Osteocyte (in vitro differentiated cells): ENCODE measurements around the gene RAB25. TPM values are rescaled to one million over a fixed set of nuclear protein-coding genes. Genes with fewer than 3 reads are reported as not detected.
A peak's percentile ranks its signal among the peaks of the same experiment; 100 is the strongest.

Experiments
- DNase-seq: peaks from one replicate; pipeline ENCODE4 v3.0.0; 2021; ENCODE audit warnings: mixed read lengths; ENCODE audit not compliant: unreplicated experiment; ENCODE audit errors: extremely low spot score
- H3K27ac Mint-ChIP-seq: one replicate; pipeline ENCODE4 v1.8.0; 2021; ENCODE audit warnings: mild to moderate bottlenecking, mixed read lengths; ENCODE audit not compliant: unreplicated experiment
- H3K27me3 Mint-ChIP-seq: one replicate; pipeline ENCODE4 v1.8.0; 2021; ENCODE audit warnings: mixed read lengths; ENCODE audit not compliant: unreplicated experiment
- H3K36me3 Mint-ChIP-seq: one replicate; pipeline ENCODE4 v1.8.0; 2021; ENCODE audit warnings: mixed read lengths; ENCODE audit not compliant: unreplicated experiment
- H3K4me1 Mint-ChIP-seq: one replicate; pipeline ENCODE4 v1.8.0; 2021; ENCODE audit warnings: mixed read lengths; ENCODE audit not compliant: unreplicated experiment
- H3K4me3 Mint-ChIP-seq: one replicate; pipeline ENCODE4 v1.8.0; 2021; ENCODE audit warnings: mild to moderate bottlenecking, moderate library complexity, mixed read lengths; ENCODE audit not compliant: unreplicated experiment
- H3K9me3 Mint-ChIP-seq: one replicate; pipeline ENCODE4 v1.8.0; 2021; ENCODE audit warnings: mixed read lengths; ENCODE audit not compliant: unreplicated experiment
- total RNA-seq: library from RNA; stranded (reverse); gene quantifications from 2 replicates; pipeline ENCODE4 v1.2.1, GENCODE V29; 2021
- TF ChIP-seq, protein P1 (sequence below): fragments of 200-600 bp; sonication (generic); IDR thresholded peaks from 2 replicates; pipeline ENCODE4 v1.5.0; 2021; ENCODE audit warnings: antibody characterized with exemption, mild to moderate bottlenecking, moderate library complexity

Gene RAB25
- total RNA-seq, 1 donor from 2014 or later = not detected

DNA sequence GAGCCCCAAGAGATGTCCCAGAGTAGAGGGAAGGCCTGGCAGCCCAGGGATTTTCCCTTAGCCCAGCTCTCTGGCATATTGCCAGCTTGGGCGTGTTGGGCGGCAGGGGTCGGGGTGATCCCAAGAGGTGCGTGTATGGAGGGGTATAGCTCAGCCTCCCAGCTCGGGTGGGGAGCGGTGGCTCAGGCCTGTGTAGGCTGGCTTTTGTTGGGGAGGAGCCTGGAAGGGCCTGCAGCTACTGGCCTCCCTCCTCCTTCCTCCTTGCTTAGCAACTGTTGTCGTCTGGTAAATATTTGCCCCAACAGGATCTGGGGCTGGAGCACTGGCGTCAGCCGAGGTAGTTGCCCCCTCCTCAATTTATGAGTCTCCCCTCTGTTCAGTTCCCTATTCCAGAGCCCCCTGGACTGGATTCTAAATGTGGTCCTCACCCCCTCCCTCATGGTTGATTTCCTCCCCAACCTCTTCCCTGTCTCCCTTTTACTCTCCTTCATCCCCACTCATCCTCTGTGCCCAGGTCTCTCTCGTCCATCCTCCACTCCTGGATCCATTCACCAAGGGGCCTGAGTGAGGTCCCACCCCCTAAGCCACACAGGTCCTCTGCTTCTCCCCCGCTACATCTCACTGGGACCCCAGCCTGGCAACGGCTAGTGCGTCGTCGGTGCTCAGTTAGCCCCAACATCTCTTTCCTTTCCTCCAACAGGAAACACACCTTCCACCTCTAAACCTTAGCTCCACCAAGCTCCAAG is 43.3 kb downstream of the RAB25 start:
- DNase-seq = peak; percentile 98
- TF ChIP-seq, protein P1, sequence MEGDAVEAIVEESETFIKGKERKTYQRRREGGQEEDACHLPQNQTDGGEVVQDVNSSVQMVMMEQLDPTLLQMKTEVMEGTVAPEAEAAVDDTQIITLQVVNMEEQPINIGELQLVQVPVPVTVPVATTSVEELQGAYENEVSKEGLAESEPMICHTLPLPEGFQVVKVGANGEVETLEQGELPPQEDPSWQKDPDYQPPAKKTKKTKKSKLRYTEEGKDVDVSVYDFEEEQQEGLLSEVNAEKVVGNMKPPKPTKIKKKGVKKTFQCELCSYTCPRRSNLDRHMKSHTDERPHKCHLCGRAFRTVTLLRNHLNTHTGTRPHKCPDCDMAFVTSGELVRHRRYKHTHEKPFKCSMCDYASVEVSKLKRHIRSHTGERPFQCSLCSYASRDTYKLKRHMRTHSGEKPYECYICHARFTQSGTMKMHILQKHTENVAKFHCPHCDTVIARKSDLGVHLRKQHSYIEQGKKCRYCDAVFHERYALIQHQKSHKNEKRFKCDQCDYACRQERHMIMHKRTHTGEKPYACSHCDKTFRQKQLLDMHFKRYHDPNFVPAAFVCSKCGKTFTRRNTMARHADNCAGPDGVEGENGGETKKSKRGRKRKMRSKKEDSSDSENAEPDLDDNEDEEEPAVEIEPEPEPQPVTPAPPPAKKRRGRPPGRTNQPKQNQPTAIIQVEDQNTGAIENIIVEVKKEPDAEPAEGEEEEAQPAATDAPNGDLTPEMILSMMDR = no peak

DNA sequence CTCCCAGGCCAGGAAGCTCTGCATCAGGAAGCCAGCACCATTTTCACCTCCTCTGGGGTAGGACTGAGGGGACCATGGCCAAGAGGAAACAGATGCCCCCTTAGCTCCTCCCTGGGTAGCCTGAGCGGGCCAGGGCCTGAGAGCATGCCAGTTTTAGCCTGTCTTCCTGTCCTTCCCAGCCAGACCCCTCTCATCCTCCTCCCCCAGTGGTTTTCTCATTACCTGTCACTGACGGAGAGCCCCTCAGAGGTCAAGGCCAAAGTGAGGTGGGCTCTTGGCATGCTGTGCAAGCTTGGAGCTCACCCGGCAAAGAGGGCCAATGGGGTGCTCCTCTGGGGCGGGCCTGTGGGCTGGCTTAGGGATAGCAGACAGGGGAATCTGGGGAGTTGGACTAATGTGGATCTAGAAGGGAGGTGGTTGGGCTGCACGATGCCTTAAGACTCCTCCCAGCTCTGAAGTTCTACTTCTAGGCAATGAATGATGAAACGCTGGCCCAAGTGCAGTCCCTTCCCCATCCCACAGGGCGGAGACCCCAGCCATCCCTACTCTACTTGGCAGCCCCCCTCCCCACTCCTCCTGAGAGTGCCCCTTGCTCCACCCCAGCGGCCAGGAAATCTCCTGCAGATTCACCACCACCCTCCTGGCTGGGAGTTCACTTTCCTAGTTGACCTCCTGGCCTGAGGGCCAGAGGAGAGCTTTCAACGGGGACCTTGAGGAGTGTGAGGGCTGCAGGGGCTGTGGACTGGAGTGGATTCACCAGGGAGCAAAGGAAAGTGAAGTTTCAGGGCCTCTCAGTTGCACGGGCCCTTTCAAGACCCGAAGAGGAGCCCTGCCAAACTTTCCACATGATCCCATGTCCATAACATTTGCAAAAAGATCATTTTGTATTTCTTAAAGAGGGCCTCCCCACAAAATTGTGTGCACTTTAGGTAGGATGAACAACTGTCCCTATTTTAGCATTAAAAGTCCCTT is 44.2 kb downstream of the RAB25 start:
- Mint-ChIP-seq H3K9me3 (no peaks in the 10 kb centered on the region), H3K27me3 (no peaks in the 10 kb centered on the region), H3K4me3 (peak overlapping the region; percentile 57), H3K36me3 (no peaks in the 10 kb centered on the region), H3K4me1 (peaks cover 82% of the 10 kb centered on the region), H3K27ac (peak overlapping the region; percentile 99)
- TF ChIP-seq, protein P1 = no peak
- no peak for DNase-seq

More for the DNA sequence above, 43.3 kb downstream of the RAB25 start:
- H3K4me1 Mint-ChIP-seq = peaks cover 78% of the 10 kb centered on the region
- peak overlapping the region; percentile 99 for H3K27ac Mint-ChIP-seq
- peak overlapping the region; percentile 64 for H3K4me3 Mint-ChIP-seq
- H3K36me3 Mint-ChIP-seq = no peaks in the 10 kb centered on the region
- no peaks in the 10 kb centered on the region for H3K27me3 Mint-ChIP-seq
- H3K9me3 Mint-ChIP-seq = no peaks in the 10 kb centered on the region

DNA sequence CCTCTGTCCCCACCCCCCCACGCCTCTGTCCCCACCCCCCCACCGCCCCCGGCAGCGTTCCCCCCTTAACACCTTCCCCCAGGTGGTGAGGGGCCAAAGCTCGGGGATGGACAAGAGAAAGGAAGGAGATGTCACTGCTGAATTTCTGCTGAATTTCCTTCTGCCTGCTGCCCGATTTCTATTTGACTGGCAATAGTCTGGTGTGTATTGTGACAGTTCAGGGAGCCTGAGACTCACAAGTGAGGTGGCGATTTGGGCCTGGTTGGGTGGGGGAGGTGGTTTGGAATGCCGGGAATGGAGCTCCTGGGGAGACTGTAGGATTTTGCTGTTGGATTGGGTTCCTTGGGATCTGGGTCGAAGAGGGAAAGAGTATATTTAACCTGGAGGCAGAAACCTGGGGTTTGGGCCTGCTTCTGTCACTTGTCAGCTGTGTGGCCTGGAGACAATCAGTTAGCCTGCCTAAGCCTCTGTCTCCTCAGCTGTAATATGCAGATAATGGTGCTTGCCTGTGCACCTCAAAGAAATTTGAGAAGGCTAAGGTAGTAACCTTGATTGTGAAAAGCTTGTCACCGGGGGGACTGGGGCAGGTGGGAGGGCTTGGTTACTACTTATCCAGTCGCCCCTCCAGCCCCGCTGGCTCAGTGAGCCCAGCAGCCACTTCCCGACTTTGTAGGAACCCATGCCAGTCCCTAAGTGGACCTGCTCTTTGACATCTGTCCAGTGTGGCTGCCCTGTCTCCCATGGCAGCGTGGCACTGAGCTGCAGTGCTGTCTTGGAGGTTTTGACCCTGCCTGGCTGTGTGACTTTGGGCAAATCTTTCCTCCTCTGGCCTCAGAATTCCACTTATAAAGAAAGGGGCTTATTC is 45.9 kb downstream of the RAB25 start:
- Mint-ChIP-seq H3K9me3 (no peaks in the 10 kb centered on the region), H3K36me3 (no peaks in the 10 kb centered on the region), H3K27ac (peak overlapping the region; percentile 99), H3K4me1 (peaks cover 73% of the 10 kb centered on the region), H3K27me3 (no peaks in the 10 kb centered on the region), H3K4me3 (peak overlapping the region; percentile 44)
- DNase-seq = no peak
- TF ChIP-seq, protein P1 = no peak

DNA sequence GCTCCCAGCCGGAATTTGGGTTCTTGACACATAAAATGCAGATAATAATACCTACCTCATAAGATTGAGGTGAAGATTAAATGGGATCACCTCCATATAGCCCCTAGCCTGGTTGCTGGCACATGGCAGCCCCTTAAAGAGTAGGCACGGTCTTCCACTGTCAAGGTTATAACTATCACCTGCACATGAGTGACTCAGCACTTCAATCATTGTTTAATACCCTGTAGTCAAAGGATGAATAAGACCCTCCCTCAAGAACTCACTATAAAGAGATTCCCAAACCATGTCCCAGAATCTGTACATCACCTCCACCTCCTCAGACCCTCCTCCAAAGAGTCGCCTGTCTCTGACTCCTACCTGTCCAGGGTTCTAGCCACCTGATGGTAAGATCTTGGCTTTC is 47.1 kb downstream of the RAB25 start:
- Mint-ChIP-seq H3K9me3 (no peaks in the 10 kb centered on the region), H3K4me1 (peaks cover 73% of the 10 kb centered on the region), H3K27ac (peak overlapping the region; percentile 99)

More for the DNA sequence above, 47.1 kb downstream of the RAB25 start:
- no peak for DNase-seq
- TF ChIP-seq, protein P1 = no peak
- no peaks in the 10 kb centered on the region for H3K36me3 Mint-ChIP-seq
- no peak overlapping the region for H3K4me3 Mint-ChIP-seq
- no peaks in the 10 kb centered on the region for H3K27me3 Mint-ChIP-seq
